Left ventricle myocardium superior (tissue), 1 donor: ENCODE measurements around the gene FCRLB. TPM values are rescaled to one million over a fixed set of nuclear protein-coding genes. Genes with fewer than 3 reads are reported as not detected.
"Not testable (repeated sequence)": the region's sequence is repeated elsewhere in the genome, so short reads cannot be mapped to it uniquely, and the experiment has no call there.

Experiments
- ATAC-seq: fragments of 200-7000 bp; cut with Tn5 transposase; one replicate; pipeline ENCODE4 v1.9.1; 2020; ENCODE audit warnings: mild to moderate bottlenecking, moderate library complexity
- DNase-seq: peaks from one replicate; pipeline ENCODE4 v3.0.0-alpha.2; 2020
- intact Hi-C: fragments of 100-400 bp; cut with micrococcal nuclease; formaldehyde crosslinking; loops from one replicate; pipeline ENCODE4 v1.11.0; 2022
- total RNA-seq: library from RNA; stranded (reverse); fragmentation: NEBNext Ultra II Directional; extraction: Animal tissue kit (Norgen Biotek cat#: 25700); gene quantifications from one replicate; pipeline ENCODE4 v1.2.1, GENCODE V29; 2021
- donor health status: DM: no; HTN: yes; CAD: no; lungs with severe emphysema.

The FCRLB gene
- total RNA-seq, 1 donor from 2014 or later, result 0.17 TPM

- DNase-seq, result no peak
- intact Hi-C loops, result no loop called here
- ATAC-seq, result no peak
These were observed 2.6 kb upstream of the FCRLB start for GRCh38 chr1:161718559-161719324.

- intact Hi-C loops, result no loop called here
- no peak for ATAC-seq
These were observed 2.1 kb upstream of the FCRLB start for GRCh38 chr1:161719325-161719611.

GRCh38 chr1:161720422-161720821, 922 bp upstream of the FCRLB start:
- ATAC-seq, result no peak
- intact Hi-C loops, result no loop called here
- no peak for DNase-seq

More at GRCh38 chr1:161719325-161719611, 2.1 kb upstream of the FCRLB start:
- no peak for DNase-seq

GRCh38 chr1:161721738-161722343, 497 bp downstream of the FCRLB start:
- intact Hi-C loops, result no loop called here
- no peak for DNase-seq
- no peak for ATAC-seq

- DNase-seq (no peak), ATAC-seq (no peak)
- intact Hi-C loops, result no loop called here
These were observed 1.1 kb downstream of the FCRLB start for GRCh38 chr1:161722406-161722805.

GRCh38 chr1:161723459-161724141, 2.3 kb downstream of the FCRLB start:
- intact Hi-C loops, result no loop called here
- ATAC-seq, result no peak

GRCh38 chr1:161725258-161725907, 4.0 kb downstream of the FCRLB start:
- ATAC-seq, intact Hi-C loops, DNase-seq: not testable (repeated sequence)

More at GRCh38 chr1:161723459-161724141, 2.3 kb downstream of the FCRLB start:
- DNase-seq, result no peak

- DNase-seq, result peak; percentile 64
- intact Hi-C loops, result no loop called here
- peak; percentile 51 for ATAC-seq
These were observed 4.6 kb downstream of the FCRLB start for GRCh38 chr1:161725908-161726472.

GRCh38 chr1:161726473-161727255, 5.3 kb downstream of the FCRLB start:
- DNase-seq (peak; percentile 89), ATAC-seq (peak; percentile 95)
- intact Hi-C loops, result no loop called here

GRCh38 chr1:161727256-161727924, 6.0 kb downstream of the FCRLB start:
- ATAC-seq, result no peak
- no peak for DNase-seq

GRCh38 chr1:161728376-161729226, 7.3 kb downstream of the FCRLB start:
- ATAC-seq (no peak), DNase-seq (no peak)
- intact Hi-C loops, result no loop called here

More at GRCh38 chr1:161727256-161727924, 6.0 kb downstream of the FCRLB start:
- intact Hi-C loops, result no loop called here

- intact Hi-C loops, result no loop called here
- ATAC-seq, result no peak
- no peak for DNase-seq
These were observed 8.8 kb downstream of the FCRLB start for GRCh38 chr1:161730050-161730564.

- intact Hi-C loops, result no loop called here
- ATAC-seq (no peak), DNase-seq (no peak)
These were observed 9.9 kb downstream of the FCRLB start for GRCh38 chr1:161731241-161731640.

GRCh38 chr1:161731981-161732718, 10.8 kb downstream of the FCRLB start:
- no peak for DNase-seq
- intact Hi-C loops, result no loop called here
- ATAC-seq, result no peak

- DNase-seq (no peak), ATAC-seq (no peak)
- intact Hi-C loops, result no loop called here
These were observed 12.2 kb downstream of the FCRLB start for GRCh38 chr1:161733526-161733925.

- intact Hi-C loops, result loop anchor here (5.0 kb wide), 1 partner anchor 89 kb away; no protein-coding TSS in a partner anchor
- DNase-seq, result no peak
- no peak for ATAC-seq
These were observed 14.5 kb downstream of the FCRLB start for GRCh38 chr1:161735837-161736236.
